Left ventricle myocardium superior (tissue), 1 donor: ENCODE measurements around the gene WDR5. TPM values are rescaled to one million over a fixed set of nuclear protein-coding genes. Genes with fewer than 3 reads are reported as not detected.

ENCODE experiments used
- ATAC-seq: fragments of 200-7000 bp; cut with Tn5 transposase; one replicate; pipeline ENCODE4 v1.9.1; 2020; ENCODE audit warnings: mild to moderate bottlenecking, moderate library complexity
- DNase-seq: peaks from one replicate; pipeline ENCODE4 v3.0.0-alpha.2; 2020
- intact Hi-C: fragments of 100-400 bp; cut with micrococcal nuclease; formaldehyde crosslinking; loops from one replicate; pipeline ENCODE4 v1.11.0; 2022
- total RNA-seq: library from RNA; stranded (reverse); fragmentation: NEBNext Ultra II Directional; extraction: Animal tissue kit (Norgen Biotek cat#: 25700); gene quantifications from one replicate; pipeline ENCODE4 v1.2.1, GENCODE V29; 2021
- donor health status: DM: no; HTN: yes; CAD: no; lungs with severe emphysema.

WDR5 gene
- total RNA-seq, 1 donor from 2014 or later: 19.6 TPM

GRCh38 chr9:134130503-134131375, 5.1 kb upstream of the WDR5 start:
- DNase-seq (peak; percentile 84), ATAC-seq (peak; percentile 66)
- intact Hi-C loops: no loop called here

- ATAC-seq: no peak
- peak; percentile 29 for DNase-seq
- intact Hi-C loops: no loop called here
Observed at GRCh38 chr9:134131471-134132207, 4.2 kb upstream of the WDR5 start.

- ATAC-seq (no peak), DNase-seq (no peak)
- intact Hi-C loops: no loop called here
Observed at GRCh38 chr9:134132208-134132870, 3.5 kb upstream of the WDR5 start.

GRCh38 chr9:134134949-134135342, 936 bp upstream of the WDR5 start:
- no peak for DNase-seq
- intact Hi-C loops: no loop called here
- no peak for ATAC-seq

GRCh38 chr9:134136118-134136995, 475 bp downstream of the WDR5 start:
- intact Hi-C loops: no loop called here
- ATAC-seq (peak; percentile 1), DNase-seq (no peak)

GRCh38 chr9:134136996-134137299, 1.1 kb downstream of the WDR5 start:
- intact Hi-C loops: no loop called here

GRCh38 chr9:134138292-134138691, 2.4 kb downstream of the WDR5 start:
- intact Hi-C loops: no loop called here
- ATAC-seq: no peak

More at GRCh38 chr9:134136996-134137299, 1.1 kb downstream of the WDR5 start:
- ATAC-seq: no peak
- no peak for DNase-seq

GRCh38 chr9:134139081-134139480, 3.2 kb downstream of the WDR5 start:
- ATAC-seq (no peak), DNase-seq (no peak)
- intact Hi-C loops: no loop called here

More at GRCh38 chr9:134138292-134138691, 2.4 kb downstream of the WDR5 start:
- DNase-seq: no peak

- intact Hi-C loops: no loop called here
- ATAC-seq: no peak
- no peak for DNase-seq
Observed at GRCh38 chr9:134141906-134142305, 6.0 kb downstream of the WDR5 start.

GRCh38 chr9:134144801-134145200, 8.9 kb downstream of the WDR5 start:
- no peak for ATAC-seq
- no peak for DNase-seq
- intact Hi-C loops: no loop called here

GRCh38 chr9:134145262-134145661, 9.4 kb downstream of the WDR5 start:
- intact Hi-C loops: no loop called here
- no peak for ATAC-seq
- DNase-seq: no peak

GRCh38 chr9:134146774-134147493, 11.1 kb downstream of the WDR5 start:
- DNase-seq (no peak), ATAC-seq (no peak)
- intact Hi-C loops: no loop called here

- intact Hi-C loops: no loop called here
- no peak for ATAC-seq
- DNase-seq: no peak
Observed at GRCh38 chr9:134149380-134149779, 13.5 kb downstream of the WDR5 start.

GRCh38 chr9:134150557-134151214, 14.8 kb downstream of the WDR5 start:
- DNase-seq (no peak), ATAC-seq (no peak)
- intact Hi-C loops: no loop called here

- intact Hi-C loops: no loop called here
- DNase-seq (peak; percentile 27), ATAC-seq (no peak)
Observed at GRCh38 chr9:134152022-134152448, 16.2 kb downstream of the WDR5 start.

- DNase-seq (no peak), ATAC-seq (no peak)
- intact Hi-C loops: no loop called here
Observed at GRCh38 chr9:134152488-134152887, 16.6 kb downstream of the WDR5 start.

- intact Hi-C loops: no loop called here
- ATAC-seq (no peak), DNase-seq (no peak)
Observed at GRCh38 chr9:134153450-134153849, 17.6 kb downstream of the WDR5 start.

GRCh38 chr9:134154262-134154701, 18.4 kb downstream of the WDR5 start:
- DNase-seq (no peak), ATAC-seq (no peak)
- intact Hi-C loops: no loop called here
